Hypothalamus (tissue), 51 donors: ENCODE results near the gene EIF3I.
"Not testable (repeated sequence)": the region's sequence is repeated elsewhere in the genome, so short reads cannot be mapped to it uniquely, and the experiment has no call there.

Experiments used
- DNase-seq, 51 donors: peaks; one replicate each; lab custom pipeline; 2025; lab: John Stamatoyannopoulos, UW

The EIF3I gene

GRCh38 chr1:32257227-32257508 lies 35.0 kb downstream of the EIF3I start:
- no peak for DNase-seq

GRCh38 chr1:32263236-32263593 lies 41.0 kb downstream of the EIF3I start:
- DNase-seq = not testable (repeated sequence)

- DNase-seq = no peak
Observed at GRCh38 chr1:32263744-32264143, 41.5 kb downstream of the EIF3I start.

GRCh38 chr1:32265846-32266245 lies 43.6 kb downstream of the EIF3I start:
- DNase-seq = no peak

- DNase-seq = no peak
Observed at GRCh38 chr1:32266921-32267591, 44.8 kb downstream of the EIF3I start.

- no peak for DNase-seq
Observed at GRCh38 chr1:32269744-32270143, 47.5 kb downstream of the EIF3I start.

GRCh38 chr1:32272557-32273390 lies 50.6 kb downstream of the EIF3I start:
- no peak for DNase-seq

GRCh38 chr1:32273391-32274208 lies 51.4 kb downstream of the EIF3I start:
- no peak for DNase-seq

- no peak for DNase-seq
Observed at GRCh38 chr1:32274646-32275340, 52.6 kb downstream of the EIF3I start.

- no peak for DNase-seq
Observed at GRCh38 chr1:32275424-32275823, 53.2 kb downstream of the EIF3I start.

GRCh38 chr1:32276032-32276782 lies 54.0 kb downstream of the EIF3I start:
- no peak for DNase-seq
